Islet of Langerhans (tissue), 1 donor: ENCODE results near the gene DET1.
"Not testable (repeated sequence)": the region's sequence is repeated elsewhere in the genome, so short reads cannot be mapped to it uniquely, and the experiment has no call there.

Source experiments
- FAIRE-seq: peaks from one replicate; lab custom pipeline; 2011; peaks lifted over from hg19 to GRCh38; lab: Jason Lieb, UNC

DET1 gene

GRCh38 chr15:88546248-88547129 lies at the start of gene DET1:
Gene DET1, minus strand, starts transcription at chr15:88546681. Its CDS starts 14,976 bp downstream, at chr15:88531705.
- no peak for FAIRE-seq

GRCh38 chr15:88591384-88591783 lies 44.9 kb upstream of the DET1 start:
- FAIRE-seq, result no peak

- no peak for FAIRE-seq
These were observed 44.3 kb upstream of the DET1 start for GRCh38 chr15:88590759-88591158.

- no peak for FAIRE-seq
These were observed 40.1 kb upstream of the DET1 start for GRCh38 chr15:88586401-88587162.

- no peak for FAIRE-seq
These were observed 34.1 kb upstream of the DET1 start for GRCh38 chr15:88580532-88580931.

GRCh38 chr15:88579322-88579721 lies 32.8 kb upstream of the DET1 start:
- FAIRE-seq, result no peak

GRCh38 chr15:88574655-88575054 lies 28.2 kb upstream of the DET1 start:
- peak; percentile 88 for FAIRE-seq

- no peak for FAIRE-seq
These were observed 27.6 kb upstream of the DET1 start for GRCh38 chr15:88574077-88574476.

- peak; percentile 78 for FAIRE-seq
These were observed 25.4 kb upstream of the DET1 start for GRCh38 chr15:88571852-88572259.

GRCh38 chr15:88571153-88571851 lies 24.8 kb upstream of the DET1 start:
- FAIRE-seq, result no peak

- FAIRE-seq, result no peak
These were observed 22.1 kb upstream of the DET1 start for GRCh38 chr15:88568589-88568988.

- no peak for FAIRE-seq
These were observed 18.3 kb upstream of the DET1 start for GRCh38 chr15:88564741-88565140.

- no peak for FAIRE-seq
These were observed 17.2 kb upstream of the DET1 start for GRCh38 chr15:88563638-88564037.

- not testable (repeated sequence) for FAIRE-seq
These were observed 13.1 kb upstream of the DET1 start for GRCh38 chr15:88559565-88559964.

- FAIRE-seq, result not testable (repeated sequence)
These were observed 11.5 kb upstream of the DET1 start for GRCh38 chr15:88558026-88558425.

GRCh38 chr15:88548009-88548408 lies 1.5 kb upstream of the DET1 start:
- not testable (repeated sequence) for FAIRE-seq

- not testable (repeated sequence) for FAIRE-seq
These were observed 768 bp downstream of the DET1 start for GRCh38 chr15:88545578-88546247.

GRCh38 chr15:88543065-88543776 lies 3.3 kb downstream of the DET1 start:
- FAIRE-seq, result no peak

- no peak for FAIRE-seq
These were observed 4.1 kb downstream of the DET1 start for GRCh38 chr15:88542342-88542733.

- FAIRE-seq, result no peak
These were observed 4.7 kb downstream of the DET1 start for GRCh38 chr15:88541709-88542341.

GRCh38 chr15:88541111-88541510 lies 5.4 kb downstream of the DET1 start:
- not testable (repeated sequence) for FAIRE-seq
